GM21737 (cell line): ENCODE data around the gene COX20.

Source experiments
- ATAC-seq: cut with Tn5 transposase; IDR thresholded peaks from one replicate; pipeline ENCODE4 v1.9.1; 2021; ENCODE audit warnings: mild to moderate bottlenecking, moderate library complexity; ENCODE audit not compliant: unreplicated experiment

COX20 gene

GRCh38 chr1:244869950-244870349 lies 34.5 kb downstream of the COX20 start:
- no peak for ATAC-seq

GRCh38 chr1:244874974-244875579 lies 39.6 kb downstream of the COX20 start:
- ATAC-seq, result no peak

- no peak for ATAC-seq
Observed at GRCh38 chr1:244876228-244876910, 40.9 kb downstream of the COX20 start.

- ATAC-seq, result no peak
Observed at GRCh38 chr1:244878681-244879080, 43.2 kb downstream of the COX20 start.

- ATAC-seq, result no peak
Observed at GRCh38 chr1:244881552-244882280, 46.3 kb downstream of the COX20 start.

- ATAC-seq, result no peak
Observed at GRCh38 chr1:244887281-244887680, 51.8 kb downstream of the COX20 start.

- no peak for ATAC-seq
Observed at GRCh38 chr1:244893836-244894235, 58.4 kb downstream of the COX20 start.
